H1 (cell line): ENCODE results near the gene GTSE1. TPM values are rescaled to one million over a fixed set of nuclear protein-coding genes. Genes with fewer than 3 reads are reported as not detected.

Experiments
- CHD2 ChIP-seq: IDR thresholded peaks from 2 replicates; pipeline ENCODE4 v1.6.1; 2012; ENCODE audit warnings: low read length, improper control_type of control experiment
- HDAC2 ChIP-seq, 2 experiments: fragments of 300-600 bp in 1 of 2; sonication (generic) in 1 of 2; IDR thresholded peaks; 2 replicates each; pipeline ENCODE4 v1.6.1; 2011 to 2012; ENCODE audit warnings: low read depth in 2 of 2, low read length in 2 of 2, mild to moderate bottlenecking in 2 of 2, moderate library complexity in 2 of 2, borderline replicate concordance in 1 of 2, inconsistent platforms in 1 of 2
- RAD21 ChIP-seq, 2 experiments: IDR thresholded peaks in 1 of 2; conservative IDR thresholded peaks in 1 of 2; 2 replicates each; pipeline ENCODE4 v1.6.1; 2011; ENCODE audit warnings: low read depth in 2 of 2, low read length in 2 of 2, improper control_type of control experiment in 1 of 2, inconsistent platforms in 1 of 2, mild to moderate bottlenecking in 1 of 2, moderate library complexity in 1 of 2
- SUZ12 ChIP-seq: fragments of 200-600 bp; sonication (generic); IDR thresholded peaks from 2 replicates; pipeline ENCODE4 v1.6.1; 2012; ENCODE audit warnings: mild to moderate bottlenecking, inconsistent platforms, low read length, moderate library complexity, mixed read lengths
- TBP ChIP-seq: IDR thresholded peaks from 2 replicates; pipeline ENCODE4 v1.6.1; 2011; ENCODE audit warnings: low read depth, low read length, improper control_type of control experiment
- TCF12 ChIP-seq: IDR thresholded peaks from 2 replicates; pipeline ENCODE4 v1.6.1; 2011; ENCODE audit warnings: low read depth, mild to moderate bottlenecking, low read length
- TEAD4 ChIP-seq: IDR thresholded peaks from 2 replicates; pipeline ENCODE4 v1.6.1; 2012; ENCODE audit warnings: low read depth, low read length, inconsistent platforms, mixed read lengths
- polyA plus RNA-seq, 7 experiments: library from polyadenylated mRNA; depleted of rRNA in 3 of 7; stranded (reverse) in 5 of 7; unstranded in 2 of 7; fragments of >200 nt in 5 of 7; fragments of 200-250 nt in 2 of 7; gene quantifications; 1 replicate in 5 of 7; 2 replicates in 1 of 7; 4 replicates in 1 of 7; pipeline versions ENCODE4 v1.2.1 to v1.2.3, GENCODE V29; 2011 to 2013; ENCODE audit warnings: missing spikeins in 2 of 7, mixed read lengths in 2 of 7
- total RNA-seq: library from RNA; stranded (reverse); fragmentation: NEBNext Ultra II Directional; extraction: Animal tissue kit (Norgen Biotek cat#: 25700); gene quantifications from 2 replicates; pipeline ENCODE4 v1.2.1, GENCODE V29; 2021

GTSE1 gene
- total and polyA plus RNA-seq, 2 of the 8 experiments (the other 6 are each of a cell fraction or from before 2014, with no cell fraction given): 17.5 to 38.6 TPM

DNA sequence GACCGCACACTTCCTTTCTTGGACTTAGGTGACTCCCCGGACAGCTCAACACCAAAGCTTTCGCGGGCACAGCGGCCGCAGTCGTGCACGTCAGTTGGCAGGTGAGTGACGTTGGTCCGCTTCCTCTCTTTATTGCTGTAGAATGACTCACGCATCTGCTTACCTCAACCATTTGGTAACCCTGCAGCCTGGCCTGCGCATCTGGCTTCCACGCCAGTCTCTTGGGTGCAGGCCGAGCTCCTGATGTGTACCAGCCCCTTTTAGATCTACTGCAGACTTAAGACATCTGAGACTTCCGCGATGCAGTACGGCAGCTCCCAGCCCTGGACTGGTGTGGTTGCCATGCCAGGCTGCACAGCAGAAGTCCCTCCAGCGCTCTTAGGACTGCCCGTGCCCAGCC, 26.5 kb downstream of the GTSE1 start (continued):
- TF ChIP-seq HDAC2 (IDR thresholded peaks at IDR 0.05; ENCODE audit: borderline replicate concordance in 1 of 2, low read depth in 2 of 2, low read length in 2 of 2) (no peak), TCF12 (no peak), CHD2 (no peak), SUZ12 (no peak), TBP (no peak), TEAD4 (no peak), RAD21 (IDR thresholded peaks at IDR 0.05 in 1 of 2, conservative IDR thresholded peaks at IDR 0.05 in 1 of 2; ENCODE audit: low read depth in 2 of 2, low read length in 2 of 2) (no peak)
